OCI-LY7 (cell line): Measurements from ENCODE around the gene HK3. TPM values are rescaled to one million over a fixed set of nuclear protein-coding genes. Genes with fewer than 3 reads are reported as not detected.

ENCODE experiments used
- BruUV-seq: library from RNA; stranded (reverse); fragments of 400-500 nt; replicated peaks from 2 replicates; lab custom pipeline; 2021; lab: Mats Ljungman, UMichigan
- CTCF ChIA-PET: fragments of 300-600 bp; sonication (Branson Sonifier 250); formaldehyde crosslinking; loops from one replicate; lab custom pipeline; 2022; ENCODE audit warnings: antibody characterized with exemption; ENCODE audit not compliant: unreplicated experiment; lab: Charles Lee
- POLR2A ChIA-PET: fragments of 300-600 bp; sonication (Branson Sonifier 250); formaldehyde crosslinking; loops from one replicate; lab custom pipeline; 2022; ENCODE audit warnings: antibody characterized with exemption; lab: Charles Lee
- DNase-seq: peaks from one replicate; pipeline ENCODE4 v3.0.0-alpha.2; 2015; ENCODE audit warnings: low spot score
- H2AFZ ChIP-seq: fragments of 200-600 bp; sonication (generic), shearing (Covaris generic); 2 replicates; pipeline ENCODE4 v1.6.1; 2014; ENCODE audit warnings: mild to moderate bottlenecking, antibody characterized with exemption, low read length, moderate library complexity
- H3K27ac ChIP-seq: fragments of 200-600 bp; sonication (generic); 2 replicates; pipeline ENCODE4 v1.5.1; 2014; ENCODE audit warnings: mixed run types, low read depth, mild to moderate bottlenecking, moderate library complexity, low read length, inconsistent platforms; ENCODE audit not compliant: poor library complexity, severe bottlenecking
- H3K36me3 ChIP-seq: fragments of 200-600 bp; sonication (generic); 2 replicates; pipeline ENCODE4 v1.6.1; 2014; ENCODE audit warnings: mild to moderate bottlenecking, antibody characterized with exemption, low read length, moderate library complexity, mixed read lengths; ENCODE audit not compliant: insufficient read depth
- H3K4me1 ChIP-seq: fragments of 200-600 bp; sonication (generic); 2 replicates; pipeline ENCODE4 v1.5.1; 2014; ENCODE audit warnings: mild to moderate bottlenecking, low read length; ENCODE audit not compliant: insufficient read depth, poor library complexity, severe bottlenecking
- H3K4me2 ChIP-seq: fragments of 200-600 bp; sonication (generic); 2 replicates; pipeline ENCODE4 v1.6.1; 2014; ENCODE audit warnings: mild to moderate bottlenecking, low read length
- H3K4me3 ChIP-seq: fragments of 200-600 bp; sonication (generic); 2 replicates; pipeline ENCODE4 v1.5.1; 2014; ENCODE audit warnings: mild to moderate bottlenecking, low read depth, low read length; ENCODE audit not compliant: poor library complexity, severe bottlenecking
- H3K79me2 ChIP-seq: fragments of 200-600 bp; sonication (generic); 2 replicates; pipeline ENCODE4 v1.6.1; 2016; ENCODE audit warnings: low read depth, mild to moderate bottlenecking, low read length, moderate library complexity, mixed read lengths; ENCODE audit not compliant: insufficient read depth
- H3K9me2 ChIP-seq: fragments of 200-600 bp; sonication (generic); 2 replicates; pipeline ENCODE4 v1.6.1; 2016; ENCODE audit warnings: mild to moderate bottlenecking, low read length, mixed read lengths; ENCODE audit not compliant: insufficient read depth
- H3K9me3 ChIP-seq: fragments of 200-600 bp; sonication (generic); 2 replicates; pipeline ENCODE4 v1.6.1; 2014; ENCODE audit warnings: mild to moderate bottlenecking, mixed run types, low read length, mixed read lengths
- H4K20me1 ChIP-seq: fragments of 200-600 bp; sonication (generic); 2 replicates; pipeline ENCODE4 v1.6.1; 2014; ENCODE audit warnings: mild to moderate bottlenecking, antibody characterized with exemption, low read length, moderate library complexity, mixed read lengths; ENCODE audit not compliant: insufficient read depth
- EZH2phosphoT487 ChIP-seq: fragments of 200-600 bp; sonication (generic); IDR thresholded peaks from 2 replicates; pipeline ENCODE4 v1.6.1; 2018; ENCODE audit warnings: low read depth, borderline replicate concordance, mild to moderate bottlenecking, mixed run types, antibody characterized with exemption, low read length, moderate library complexity, mixed read lengths
- intact Hi-C: fragments of 100-400 bp; cut with micrococcal nuclease; formaldehyde crosslinking; loops from one replicate; pipeline ENCODE4 v1.10.0; 2022; ENCODE audit not compliant: unreplicated experiment
- total RNA-seq, 2 experiments: library from RNA; depleted of rRNA in 1 of 2; stranded (reverse); fragments of >200 nt in 1 of 2; shearing (Covaris generic) in 1 of 2; gene quantifications; 2 replicates each; pipeline ENCODE4 v1.2.3, GENCODE V29; 2014 to 2022
- TF ChIP-seq, protein P1 (sequence below): fragments of 200-600 bp; sonication (generic); conservative IDR thresholded peaks from 2 replicates; pipeline ENCODE4 v1.5.1; 2014; ENCODE audit warnings: mild to moderate bottlenecking, antibody characterized with exemption, low read length, moderate library complexity, mixed read lengths

HK3 gene
- total RNA-seq, 2 experiments from 2014 or later, result 0.38 TPM; not detected in 1

DNA sequence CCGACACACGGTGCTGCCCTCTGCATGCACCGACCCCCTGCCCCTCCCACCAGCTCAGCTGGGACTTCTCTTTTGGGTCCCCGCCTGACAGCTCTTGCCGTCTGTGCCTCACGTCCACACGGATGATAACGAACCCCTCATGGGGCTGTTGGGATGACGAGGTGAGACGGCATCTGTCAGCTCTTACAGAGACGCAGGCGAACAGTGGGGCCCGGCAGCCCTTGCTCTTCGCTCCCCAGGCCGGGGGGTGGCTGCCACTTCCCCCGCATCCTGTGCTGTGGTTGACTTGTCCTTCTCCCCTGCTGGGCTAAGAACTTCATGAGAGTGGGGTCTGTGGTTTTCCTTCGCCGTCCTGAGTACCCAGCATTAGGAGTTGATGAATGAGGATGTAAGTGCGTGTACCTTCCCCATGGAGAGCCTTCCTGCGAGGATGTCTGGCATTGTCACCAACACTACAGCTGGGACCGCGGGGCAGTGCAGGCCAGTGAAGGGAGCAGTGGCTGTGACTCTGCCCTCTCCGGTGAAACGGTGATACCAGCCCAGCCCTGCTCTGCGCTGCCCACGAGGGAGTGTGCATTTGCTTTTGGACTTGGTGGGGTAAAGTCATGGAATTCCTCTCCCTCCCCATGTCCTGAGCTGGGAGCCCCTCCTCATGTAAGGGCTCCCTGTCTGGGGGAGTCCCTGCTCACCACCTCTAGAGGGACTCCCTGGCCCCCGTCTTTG is 23.2 kb downstream of the HK3 start:
- no peaks in the 10 kb centered on the region for H3K9me2 ChIP-seq
- CTCF ChIA-PET, result no interaction called here
- BruUV-seq, result no TSS peak
- no peak for DNase-seq
- no peaks in the 10 kb centered on the region for H3K36me3 ChIP-seq
- H3K27ac ChIP-seq, result no peak overlapping the region
- POLR2A ChIA-PET, result no interaction called here
- H3K9me3 ChIP-seq, result no peaks in the 10 kb centered on the region
- H3K79me2 ChIP-seq, result no peaks in the 10 kb centered on the region
- H2AFZ ChIP-seq, result no peak overlapping the region
- H4K20me1 ChIP-seq, result no peaks in the 10 kb centered on the region
- no peak overlapping the region for H3K4me3 ChIP-seq
- no peaks in the 10 kb centered on the region for H3K4me1 ChIP-seq
- TF ChIP-seq, protein P1, sequence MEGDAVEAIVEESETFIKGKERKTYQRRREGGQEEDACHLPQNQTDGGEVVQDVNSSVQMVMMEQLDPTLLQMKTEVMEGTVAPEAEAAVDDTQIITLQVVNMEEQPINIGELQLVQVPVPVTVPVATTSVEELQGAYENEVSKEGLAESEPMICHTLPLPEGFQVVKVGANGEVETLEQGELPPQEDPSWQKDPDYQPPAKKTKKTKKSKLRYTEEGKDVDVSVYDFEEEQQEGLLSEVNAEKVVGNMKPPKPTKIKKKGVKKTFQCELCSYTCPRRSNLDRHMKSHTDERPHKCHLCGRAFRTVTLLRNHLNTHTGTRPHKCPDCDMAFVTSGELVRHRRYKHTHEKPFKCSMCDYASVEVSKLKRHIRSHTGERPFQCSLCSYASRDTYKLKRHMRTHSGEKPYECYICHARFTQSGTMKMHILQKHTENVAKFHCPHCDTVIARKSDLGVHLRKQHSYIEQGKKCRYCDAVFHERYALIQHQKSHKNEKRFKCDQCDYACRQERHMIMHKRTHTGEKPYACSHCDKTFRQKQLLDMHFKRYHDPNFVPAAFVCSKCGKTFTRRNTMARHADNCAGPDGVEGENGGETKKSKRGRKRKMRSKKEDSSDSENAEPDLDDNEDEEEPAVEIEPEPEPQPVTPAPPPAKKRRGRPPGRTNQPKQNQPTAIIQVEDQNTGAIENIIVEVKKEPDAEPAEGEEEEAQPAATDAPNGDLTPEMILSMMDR, result no peak
- no peak overlapping the region for H3K4me2 ChIP-seq
- intact Hi-C loops, result no loop called here

DNA sequence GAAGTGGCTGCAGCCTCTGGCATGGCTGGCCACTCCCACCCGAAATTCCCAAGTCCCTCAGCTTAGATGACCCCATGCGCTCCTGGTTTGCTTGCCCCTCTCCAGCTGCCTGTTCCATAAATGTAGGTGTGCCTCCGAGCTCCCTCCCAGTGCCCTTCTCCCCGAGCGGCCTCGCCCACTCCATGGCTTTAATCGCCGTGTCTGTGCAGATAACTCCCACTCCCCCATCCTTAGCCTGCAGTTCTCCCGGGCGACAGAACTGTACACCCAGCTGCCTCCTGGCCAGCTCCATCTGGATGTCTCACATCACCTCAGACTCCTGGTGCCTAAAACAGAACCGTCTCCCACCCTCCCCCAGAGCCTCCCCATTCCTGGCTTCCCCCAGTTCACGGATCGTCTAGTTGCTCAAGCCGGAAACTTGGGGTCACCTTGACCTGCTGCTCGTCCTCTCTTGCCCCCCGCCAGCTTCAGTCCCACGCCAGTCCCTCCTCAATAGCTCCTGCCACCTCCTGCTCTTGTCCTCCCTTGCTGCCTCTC is 24.1 kb downstream of the HK3 start:
- CTCF ChIA-PET, result interaction anchor here (0.6 kb wide), 1 partner anchor 24 kb away, joined by 4 read pairs; the partner anchor contains the start of gene HK3

More for the DNA sequence above, 24.1 kb downstream of the HK3 start:
- POLR2A ChIA-PET, result no interaction called here
- intact Hi-C loops, result no loop called here
- DNase-seq, result no peak
- Histone ChIP-seq H3K9me3 (no peaks in the 10 kb centered on the region), H3K79me2 (no peaks in the 10 kb centered on the region), H2AFZ (no peak overlapping the region), H3K36me3 (no peaks in the 10 kb centered on the region), H3K4me2 (no peak overlapping the region), H3K4me1 (no peaks in the 10 kb centered on the region), H3K4me3 (no peak overlapping the region), H4K20me1 (no peaks in the 10 kb centered on the region), H3K27ac (no peak overlapping the region), H3K9me2 (no peaks in the 10 kb centered on the region)
- TF ChIP-seq, protein P1, result no peak
- no peak for TF ChIP-seq EZH2phosphoT487
- no TSS peak for BruUV-seq
